DOHH2 (cell line): ENCODE measurements around the gene BCL2L11.

Experiments
- CTCF ChIP-seq: fragments of 200-600 bp; sonication (generic); IDR thresholded peaks from one replicate; pipeline ENCODE4 v1.5.1; 2014; ENCODE audit warnings: antibody characterized with exemption, mild to moderate bottlenecking, low read depth, low read length; ENCODE audit not compliant: poor library complexity, severe bottlenecking
- EZH2phosphoT487 ChIP-seq: fragments of 200-600 bp; sonication (generic); IDR thresholded peaks from 2 replicates; pipeline ENCODE4 v1.6.1; 2017; ENCODE audit warnings: borderline replicate concordance, mild to moderate bottlenecking, antibody characterized with exemption, low read length, moderate library complexity, mixed read lengths

- TF ChIP-seq CTCF (no peak), EZH2phosphoT487 (no peak)
Measured at GRCh38 chr2:111148925-111149324, 28.2 kb downstream of the BCL2L11 start.
